LNCaP clone FGC (cell line): ENCODE measurements around the gene ANKRD6.

ENCODE experiments used
- DNase-seq: peaks from one replicate; pipeline ENCODE4 v3.0.0-alpha.2; 2011; ENCODE audit warnings: low read depth
- H3K4me3 ChIP-seq: 2 replicates; pipeline ENCODE4 v1.5.1; 2011; ENCODE audit warnings: mild to moderate bottlenecking, low read depth, low read length, control low read depth
- CTCF ChIP-seq: IDR thresholded peaks from 2 replicates; pipeline ENCODE4 v1.5.1; 2012; ENCODE audit warnings: mild to moderate bottlenecking; ENCODE audit not compliant: control insufficient read depth, insufficient read depth; ENCODE audit errors: extremely low read depth

ANKRD6 gene

GRCh38 chr6:89492025-89492640, 59.2 kb downstream of the ANKRD6 start:
- no peak for DNase-seq
- TF ChIP-seq CTCF = no peak
- H3K4me3 ChIP-seq = no peak overlapping the region

- no peak overlapping the region for H3K4me3 ChIP-seq
- TF ChIP-seq CTCF = no peak
- DNase-seq = no peak
These were observed 61.3 kb downstream of the ANKRD6 start for GRCh38 chr6:89494131-89494793.

GRCh38 chr6:89495961-89496535, 63.1 kb downstream of the ANKRD6 start:
- DNase-seq = no peak
- no peak overlapping the region for H3K4me3 ChIP-seq
- no peak for TF ChIP-seq CTCF

- no peak for DNase-seq
- no peak for TF ChIP-seq CTCF
- H3K4me3 ChIP-seq = no peak overlapping the region
These were observed 67.7 kb downstream of the ANKRD6 start for GRCh38 chr6:89500611-89501010.

GRCh38 chr6:89501222-89501621, 68.3 kb downstream of the ANKRD6 start:
- DNase-seq = no peak
- no peak overlapping the region for H3K4me3 ChIP-seq
- no peak for TF ChIP-seq CTCF

GRCh38 chr6:89501753-89502152, 68.8 kb downstream of the ANKRD6 start:
- no peak overlapping the region for H3K4me3 ChIP-seq
- no peak for DNase-seq
- TF ChIP-seq CTCF = no peak
